NT2/D1 (cell line): Measurements from ENCODE around the gene TBPL1.

ENCODE experiments used
- DNase-seq: peaks from one replicate; pipeline ENCODE4 v3.0.0-alpha.2; 2011; ENCODE audit warnings: low read depth, low spot score
- H3K27me3 ChIP-seq: 2 replicates; pipeline ENCODE4 v1.6.0; 2011; ENCODE audit warnings: mild to moderate bottlenecking; ENCODE audit not compliant: insufficient read length, insufficient read depth
- H3K36me3 ChIP-seq: 2 replicates; pipeline ENCODE4 v1.6.1; 2011; ENCODE audit warnings: mild to moderate bottlenecking, low read length, mixed read lengths; ENCODE audit not compliant: insufficient read depth, insufficient read length
- H3K4me1 ChIP-seq: 2 replicates; pipeline ENCODE4 v1.5.1; 2011; ENCODE audit not compliant: insufficient read depth, insufficient read length
- H3K4me3 ChIP-seq: 2 replicates; pipeline ENCODE4 v1.5.1; 2011; ENCODE audit warnings: low read depth; ENCODE audit not compliant: insufficient read length
- H3K9ac ChIP-seq: 2 replicates; pipeline ENCODE4 v1.6.0; 2011; ENCODE audit warnings: low read depth; ENCODE audit not compliant: insufficient read length
- H3K9me3 ChIP-seq: 2 replicates; pipeline ENCODE4 v1.5.1; 2011; ENCODE audit warnings: mild to moderate bottlenecking, low read length; ENCODE audit not compliant: insufficient read depth
- SUZ12 ChIP-seq: IDR thresholded peaks from 2 replicates; pipeline ENCODE4 v1.6.1; 2011; ENCODE audit not compliant: insufficient read length, insufficient read depth; ENCODE audit errors: extremely low read depth
- YY1 ChIP-seq: IDR thresholded peaks from 2 replicates; pipeline ENCODE4 v1.6.1; 2011; ENCODE audit not compliant: insufficient read length, insufficient read depth
- ZNF274 ChIP-seq: IDR thresholded peaks from 2 replicates; pipeline ENCODE4 v1.6.1; 2011; ENCODE audit warnings: mild to moderate bottlenecking, low read depth, low read length

Gene TBPL1

DNA sequence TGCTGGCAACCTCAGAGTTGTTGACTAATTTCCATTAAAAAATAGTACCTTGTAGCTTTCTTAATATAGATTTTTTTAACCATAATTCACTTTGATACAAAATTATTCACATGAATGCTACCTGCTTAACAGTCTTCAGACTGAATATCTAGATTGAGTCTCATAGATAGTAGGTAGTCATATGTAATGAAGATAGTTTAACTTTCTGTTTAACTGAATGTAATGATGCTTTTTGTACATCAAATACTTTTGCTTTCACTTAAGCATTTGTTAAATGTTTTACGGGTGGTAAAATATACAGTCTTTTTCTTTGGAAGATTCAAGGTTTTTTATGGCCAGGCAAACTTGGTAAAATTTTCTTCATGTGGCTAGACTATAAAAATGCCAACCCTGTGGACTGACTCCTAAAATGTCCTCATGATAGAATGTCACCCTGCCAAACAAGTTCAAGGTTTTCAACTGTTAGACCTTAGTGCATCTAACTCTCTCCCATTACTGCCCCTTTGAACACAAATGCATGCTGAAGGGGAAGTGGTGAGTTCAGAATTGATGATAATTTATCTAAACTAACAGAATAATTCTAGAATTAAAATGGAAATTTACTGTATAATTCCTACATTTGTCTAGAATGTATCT is 16.4 kb downstream of the TBPL1 start:
- Histone ChIP-seq H3K9ac (no peak overlapping the region), H3K9me3 (no peaks in the 10 kb centered on the region), H3K36me3 (no peaks in the 10 kb centered on the region), H3K4me1 (no peaks in the 10 kb centered on the region), H3K27me3 (no peaks in the 10 kb centered on the region), H3K4me3 (no peak overlapping the region)
- no peak for DNase-seq
- TF ChIP-seq ZNF274 (no peak), SUZ12 (no peak), YY1 (no peak)

DNA sequence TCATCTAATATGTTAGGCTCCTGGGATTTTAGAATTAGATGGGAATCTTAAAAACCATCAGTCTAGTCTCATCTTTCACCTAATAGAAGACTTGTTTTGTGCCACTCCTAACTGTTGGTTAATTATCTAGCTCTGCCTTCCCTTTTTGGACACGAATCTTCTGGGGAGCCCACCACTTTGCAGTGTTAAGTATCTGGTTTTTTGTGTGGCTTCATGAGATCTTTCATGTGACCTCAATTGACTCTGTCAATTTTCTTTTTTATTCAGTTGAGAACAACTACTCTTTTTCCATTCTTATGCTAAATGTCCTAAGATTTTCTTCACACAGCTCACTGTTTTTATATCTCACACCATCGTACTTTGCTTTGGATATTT is 16.9 kb downstream of the TBPL1 start:
- DNase-seq = no peak
- Histone ChIP-seq H3K9me3 (no peaks in the 10 kb centered on the region), H3K36me3 (no peaks in the 10 kb centered on the region), H3K4me1 (no peaks in the 10 kb centered on the region), H3K27me3 (no peaks in the 10 kb centered on the region), H3K4me3 (no peak overlapping the region), H3K9ac (no peak overlapping the region)
- no peak for TF ChIP-seq ZNF274
- no peak for TF ChIP-seq YY1
- TF ChIP-seq SUZ12 = no peak

DNA sequence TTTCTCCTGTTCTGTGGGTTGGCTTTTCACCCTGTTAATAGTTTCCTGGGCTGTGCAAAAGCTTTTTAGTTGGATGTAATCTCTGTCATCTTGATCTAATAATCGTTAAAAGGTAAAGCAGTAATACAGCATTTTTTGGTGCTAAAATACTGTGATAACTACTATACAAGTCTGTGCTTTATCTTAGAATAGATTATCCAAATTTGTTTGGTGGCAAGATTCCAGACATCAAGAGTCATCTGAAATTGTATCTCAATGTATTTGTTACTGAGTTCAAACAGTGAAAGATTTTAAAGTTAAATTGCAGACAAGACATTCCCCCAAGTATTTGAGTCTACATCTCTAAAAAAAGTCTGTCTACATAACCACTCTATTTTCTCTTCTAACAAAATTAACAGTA is 18.8 kb downstream of the TBPL1 start:
- no peak for TF ChIP-seq YY1
- no peak for TF ChIP-seq ZNF274
- TF ChIP-seq SUZ12 = no peak
- Histone ChIP-seq H3K4me1 (no peaks in the 10 kb centered on the region), H3K27me3 (no peaks in the 10 kb centered on the region), H3K9me3 (no peaks in the 10 kb centered on the region), H3K9ac (no peak overlapping the region), H3K4me3 (no peak overlapping the region), H3K36me3 (no peaks in the 10 kb centered on the region)
- no peak for DNase-seq

DNA sequence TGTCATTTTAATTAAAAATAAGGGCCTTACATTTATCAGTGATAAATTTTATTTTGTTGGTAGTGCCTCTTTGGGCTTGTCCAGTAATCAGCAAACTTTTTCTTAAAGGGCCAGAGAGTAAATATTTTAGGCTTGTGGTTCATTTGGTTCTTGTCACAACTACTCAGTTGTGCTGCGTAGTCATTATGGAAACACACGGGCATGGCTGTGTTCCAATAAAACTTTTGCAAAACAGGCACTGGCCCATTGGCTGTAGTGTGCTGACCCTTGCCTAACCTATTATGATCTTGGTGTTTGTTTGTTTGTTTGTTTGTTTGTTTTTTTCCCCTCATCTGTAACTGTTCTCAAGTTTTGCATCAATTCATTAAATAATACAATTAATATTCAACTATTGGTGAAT is 19.4 kb downstream of the TBPL1 start:
- H3K36me3 ChIP-seq = no peaks in the 10 kb centered on the region
- TF ChIP-seq ZNF274 (no peak), YY1 (no peak), SUZ12 (no peak)
- H3K9ac ChIP-seq = no peak overlapping the region
- no peak for DNase-seq
- H3K27me3 ChIP-seq = no peaks in the 10 kb centered on the region
- no peaks in the 10 kb centered on the region for H3K9me3 ChIP-seq
- no peaks in the 10 kb centered on the region for H3K4me1 ChIP-seq
- H3K4me3 ChIP-seq = no peak overlapping the region

- Histone ChIP-seq H3K4me1 (no peaks in the 10 kb centered on the region), H3K9me3 (no peaks in the 10 kb centered on the region), H3K36me3 (no peaks in the 10 kb centered on the region), H3K27me3 (no peaks in the 10 kb centered on the region), H3K9ac (no peak overlapping the region), H3K4me3 (no peak overlapping the region)
- no peak for DNase-seq
- no peak for TF ChIP-seq ZNF274
- no peak for TF ChIP-seq YY1
- TF ChIP-seq SUZ12 = no peak
Observed at GRCh38 chr6:133973109-133973971, 20.3 kb downstream of the TBPL1 start.

DNA sequence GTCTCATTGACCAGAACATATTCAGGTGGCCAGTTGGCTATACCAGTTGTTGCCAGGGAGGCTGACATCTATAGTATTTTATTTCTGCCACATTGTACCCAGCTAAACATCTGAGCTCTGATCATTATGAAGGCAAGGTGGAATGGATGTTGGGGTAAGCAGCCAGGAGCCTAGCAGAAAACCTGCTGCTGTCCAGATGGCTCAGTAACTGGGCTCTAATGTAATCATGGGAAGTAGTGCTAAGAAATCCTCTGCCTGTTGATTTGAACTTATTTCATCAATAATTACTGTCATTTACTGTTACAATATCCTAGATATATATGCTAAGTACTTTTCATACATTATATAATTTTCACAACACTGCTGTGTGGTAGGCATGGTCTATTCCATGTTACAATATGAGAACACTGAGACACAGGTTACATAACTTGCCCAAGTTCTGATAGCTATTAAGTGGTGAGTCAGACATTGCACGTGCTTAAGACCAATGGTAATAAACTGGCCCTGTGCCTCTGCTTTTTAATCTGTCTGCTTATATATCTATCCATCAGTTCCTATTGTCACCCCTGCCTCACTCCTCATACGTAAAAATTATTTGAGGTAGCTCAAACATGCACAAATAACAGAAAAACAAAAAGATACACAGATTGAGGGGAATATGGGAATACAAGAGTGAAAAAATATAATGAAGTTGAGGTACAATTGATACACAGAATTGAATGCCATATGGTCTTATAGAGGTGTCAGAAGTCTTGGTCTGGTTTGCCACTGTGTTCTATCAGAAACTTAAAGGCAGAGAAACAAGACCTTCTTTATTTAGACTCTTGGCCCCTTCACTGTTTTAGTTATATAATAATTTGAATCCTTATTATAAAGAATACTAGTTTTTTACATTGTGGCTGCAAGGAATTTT is 25.2 kb downstream of the TBPL1 start:
- TF ChIP-seq ZNF274 (no peak), YY1 (no peak), SUZ12 (no peak)
- Histone ChIP-seq H3K9me3 (no peaks in the 10 kb centered on the region), H3K36me3 (peaks cover 21% of the 10 kb centered on the region), H3K27me3 (no peaks in the 10 kb centered on the region), H3K4me3 (no peak overlapping the region), H3K4me1 (no peaks in the 10 kb centered on the region), H3K9ac (no peak overlapping the region)
- no peak for DNase-seq
